HepG2 (cell line): Measurements from ENCODE around the gene NOL4L. TPM values are rescaled to one million over a fixed set of nuclear protein-coding genes. Genes with fewer than 3 reads are reported as not detected.

Source experiments
- AKAP8 ChIP-seq: sonication (generic); formaldehyde crosslinking; IDR thresholded peaks from 2 replicates; pipeline ENCODE4 v1.5.1; 2020; ENCODE audit warnings: mild to moderate bottlenecking, missing genetic modification reagents
- ATF4 ChIP-seq, 2 experiments: fragments of 450-650 bp in 1 of 2; sonication (generic) in 1 of 2; formaldehyde crosslinking; IDR thresholded peaks; 2 replicates each; pipeline versions ENCODE4 v1.5.0 to v1.8.0; 2020 to 2022; ENCODE audit warnings: mild to moderate bottlenecking in 1 of 2, missing genetic modification reagents in 1 of 2
- BCL6 ChIP-seq: IDR thresholded peaks from 2 replicates; pipeline ENCODE4 v1.6.1; 2016; ENCODE audit warnings: missing genetic modification reagents, missing compliant biosample characterization
- CSRNP2 ChIP-seq: sonication (generic); formaldehyde crosslinking; conservative IDR thresholded peaks from 2 replicates; pipeline ENCODE4 v1.8.0; 2022; ENCODE audit warnings: low read depth, missing genetic modification reagents
- GPN1 ChIP-seq: sonication (generic); formaldehyde crosslinking; IDR thresholded peaks from 2 replicates; pipeline ENCODE4 v1.5.1; 2020; ENCODE audit warnings: missing genetic modification reagents, borderline replicate concordance
- HCFC1 ChIP-seq: fragments of 150-350 bp; IDR thresholded peaks from 2 replicates; pipeline ENCODE4 v1.6.1; 2014; ENCODE audit warnings: low read depth, low read length
- IKZF4 ChIP-seq: sonication (generic); formaldehyde crosslinking; IDR thresholded peaks from 2 replicates; pipeline ENCODE4 v1.5.1; 2020; ENCODE audit warnings: borderline replicate concordance, mild to moderate bottlenecking, low read depth, missing genetic modification reagents; ENCODE audit errors: not compliant biosample characterization
- JUNB ChIP-seq: sonication (generic); formaldehyde crosslinking; IDR thresholded peaks from 2 replicates; pipeline ENCODE4 v1.8.0; 2022; ENCODE audit warnings: missing genetic modification reagents, mild to moderate bottlenecking, borderline replicate concordance
- KDM5B ChIP-seq: sonication (generic); formaldehyde crosslinking; IDR thresholded peaks from 2 replicates; pipeline ENCODE4 v1.4.0; 2020; ENCODE audit warnings: missing genetic modification reagents, mild to moderate bottlenecking, borderline replicate concordance
- PAF1 ChIP-seq: IDR thresholded peaks from 2 replicates; pipeline ENCODE4 v1.6.1; 2016; ENCODE audit warnings: missing genetic modification reagents, missing compliant biosample characterization
- RORA ChIP-seq: sonication (generic); formaldehyde crosslinking; IDR thresholded peaks from 2 replicates; pipeline ENCODE4 v1.5.0; 2020; ENCODE audit warnings: mild to moderate bottlenecking, missing genetic modification reagents, moderate library complexity
- SOX13 ChIP-seq, 3 experiments: fragments of 450-650 bp in 1 of 3; sonication (generic) in 1 of 3; formaldehyde crosslinking in 1 of 3; IDR thresholded peaks in 2 of 3; conservative IDR thresholded peaks in 1 of 3; 2 replicates each; pipeline versions ENCODE4 v1.5.0 to v1.6.1; 2016 to 2020; ENCODE audit warnings: antibody characterized with exemption in 1 of 3, mild to moderate bottlenecking in 1 of 3, missing compliant biosample characterization in 1 of 3, missing genetic modification reagents in 1 of 3, moderate library complexity in 1 of 3
- TFDP2 ChIP-seq: sonication (generic); formaldehyde crosslinking; IDR thresholded peaks from 2 replicates; pipeline ENCODE4 v1.4.0; 2020; ENCODE audit warnings: missing genetic modification reagents
- TRIM22 ChIP-seq: fragments of 450-650 bp; IDR thresholded peaks from 2 replicates; pipeline ENCODE4 v1.6.1; 2017
- U2AF1 ChIP-seq: fragments of 200-400 bp; formaldehyde crosslinking; optimal IDR thresholded peaks from 2 replicates; pipeline ENCODE3; 2017; ENCODE audit warnings: mild to moderate bottlenecking, low read depth, low read length
- ZBTB2 ChIP-seq: sonication (generic); formaldehyde crosslinking; IDR thresholded peaks from 2 replicates; pipeline ENCODE4 v1.8.0; 2022; ENCODE audit warnings: low read depth, missing genetic modification reagents
- ZUFSP ChIP-seq: sonication (generic); formaldehyde crosslinking; IDR thresholded peaks from 2 replicates; pipeline ENCODE4 v1.9.0; 2021; ENCODE audit warnings: missing genetic modification reagents, mild to moderate bottlenecking, borderline replicate concordance
- polyA plus RNA-seq, 8 experiments: library from polyadenylated mRNA; depleted of rRNA in 3 of 8; stranded (reverse) in 7 of 8; unstranded in 1 of 8; fragments of >200 nt; fragmentation: Illumina TruSeq in 4 of 8; extraction: Trizol in 4 of 8; gene quantifications; 2 replicates each; pipeline versions ENCODE4 v1.2.1 to v1.2.3, GENCODE V29; 2011 to 2016; ENCODE audit warnings: low read depth in 4 of 8, missing spikeins in 1 of 8, mixed read lengths in 1 of 8; ENCODE audit not compliant: insufficient read depth in 1 of 8
- total RNA-seq, 5 experiments: library from RNA; depleted of rRNA; stranded (reverse); fragments of >200 nt; fragmentation: Illumina TruSeq; extraction: Trizol; gene quantifications; 2 replicates each; pipeline ENCODE4 v1.2.3, GENCODE V29; 2016; ENCODE audit warnings: low read depth in 1 of 5

Gene NOL4L
- total and polyA plus RNA-seq, 2 of the 13 experiments (the other 11 are each of a cell fraction or from before 2014, with no cell fraction given) = 16.6 to 35.4 TPM

- TF ChIP-seq JUNB = no peak
- TF ChIP-seq SOX13 (IDR thresholded peaks at IDR 0.05) = no peak
- TF ChIP-seq SOX13 (CRISPR knock-in tag; conservative IDR thresholded peaks at IDR 0.05 in 1 of 2, IDR thresholded peaks at IDR 0.05 in 1 of 2) = no peak
- no peak for TF ChIP-seq RORA (CRISPR knock-in tag)
- no peak for TF ChIP-seq U2AF1
- peak; percentile 72; the same call in 1 of the 2 replicates for TF ChIP-seq KDM5B (CRISPR knock-in tag)
- TF ChIP-seq TFDP2 (CRISPR knock-in tag) = no peak
- TF ChIP-seq CSRNP2 = no peak
- TF ChIP-seq AKAP8 (CRISPR knock-in tag) = no peak
- TF ChIP-seq PAF1 = no peak
- no peak for TF ChIP-seq ZBTB2 (CRISPR knock-in tag)
- TF ChIP-seq TRIM22 = no peak
- TF ChIP-seq BCL6 (CRISPR knock-in tag) = no peak
- no peak for TF ChIP-seq IKZF4 (CRISPR knock-in tag)
- TF ChIP-seq ATF4 (CRISPR knock-in tag; IDR thresholded peaks at IDR 0.05) = no peak
- TF ChIP-seq ZUFSP (CRISPR knock-in tag) = no peak
- TF ChIP-seq HCFC1 = no peak
- TF ChIP-seq GPN1 = no peak
These were observed 47.2 kb downstream of the NOL4L start (continued) for GRCh38 chr20:32537657-32538525.
